Activated CD8-positive, alpha-beta memory T cell treated with anti-CD3 and anti-CD28 coated beads, Interleukin-2, amount 10 ng/mL, durations not matched to agents 7 days and 5 days (primary cell): ENCODE measurements around the gene TRIM24. TPM values are rescaled to one million over a fixed set of nuclear protein-coding genes. Genes with fewer than 3 reads are reported as not detected.
A peak's percentile ranks its signal among the peaks of the same experiment; 100 is the strongest.
"Not testable (repeated sequence)": the region's sequence is repeated elsewhere in the genome, so short reads cannot be mapped to it uniquely, and the experiment has no call there.

Source experiments
- ATAC-seq: fragments of 150-1000 bp; cut with Tn5 transposase; one replicate; pipeline ENCODE4 v1.10.0; 2021; ENCODE audit warnings: moderate library complexity
- CTCF ChIA-PET: fragments of 350-600 bp; sonication (Branson Sonifier 250); formaldehyde crosslinking; loops from one replicate; lab custom pipeline; 2021; ENCODE audit warnings: antibody characterized with exemption; lab: Charles Lee
- DNase-seq: peaks from one replicate; pipeline ENCODE4 v3.0.0-alpha.2; 2020
- H3K27ac Mint-ChIP-seq: one replicate; pipeline ENCODE4 v1.8.0; 2021; ENCODE audit warnings: mild to moderate bottlenecking, mixed read lengths
- H3K27me3 Mint-ChIP-seq: one replicate; pipeline ENCODE4 v1.8.0; 2021; ENCODE audit warnings: mixed read lengths
- H3K36me3 Mint-ChIP-seq: one replicate; pipeline ENCODE4 v1.8.0; 2021; ENCODE audit warnings: mild to moderate bottlenecking, mixed read lengths
- H3K4me1 Mint-ChIP-seq: one replicate; pipeline ENCODE4 v1.8.0; 2021; ENCODE audit warnings: mixed read lengths
- H3K4me3 Mint-ChIP-seq: one replicate; pipeline ENCODE4 v1.8.0; 2021; ENCODE audit warnings: mild to moderate bottlenecking, moderate library complexity, mixed read lengths
- H3K9me3 Mint-ChIP-seq: one replicate; pipeline ENCODE4 v1.8.0; 2022; ENCODE audit warnings: low read depth, mixed read lengths
- total RNA-seq, 2 experiments: library from RNA; stranded (reverse); gene quantifications; one replicate each; pipeline ENCODE4 v1.2.3, GENCODE V29; 2021

TRIM24 gene
- 10 to 100 TPM; 17.7 to 20.2 TPM for total RNA-seq

DNA sequence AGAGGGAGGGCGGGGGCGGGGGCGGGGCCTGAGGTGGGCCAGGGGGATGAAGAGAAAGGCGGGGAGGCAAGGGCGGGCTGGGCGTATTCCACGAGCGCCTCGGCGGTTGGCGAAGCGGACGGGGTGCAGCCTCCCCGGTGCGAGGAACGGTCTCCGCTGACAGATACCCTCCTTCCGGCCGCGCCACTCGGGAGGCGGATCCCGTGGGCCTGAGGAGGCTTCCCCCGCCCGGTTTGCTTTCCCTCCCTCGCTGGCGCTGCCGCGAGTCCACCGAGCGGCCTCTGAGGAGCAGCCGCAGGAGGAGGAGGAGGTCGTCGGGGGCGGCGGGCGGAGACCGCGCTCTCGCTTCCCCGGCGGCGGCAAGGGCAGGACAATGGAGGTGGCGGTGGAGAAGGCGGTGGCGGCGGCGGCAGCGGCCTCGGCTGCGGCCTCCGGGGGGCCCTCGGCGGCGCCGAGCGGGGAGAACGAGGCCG is at the start of gene TRIM24:
Gene TRIM24 (plus strand): TSS at position 84 of the 473 bp plus-strand sequence. CDS start 290 bp downstream, at position 374.
- ATAC-seq: peak; percentile 86
- Mint-ChIP-seq H3K9me3 (no peaks in the 10 kb centered on the region), H3K36me3 (peaks cover 12% of the 10 kb centered on the region), H3K4me1 (peaks cover 29% of the 10 kb centered on the region), H3K27ac (peak within 1 kb of the TSS; percentile 94), H3K4me3 (peak within 1 kb of the TSS; percentile 89), H3K27me3 (peaks cover 2% of the 10 kb centered on the region)
- CTCF ChIA-PET: interaction anchor here (1.0 to 2.6 kb wide), 2 partner anchors 278 to 405 kb away, joined by 4 to 8 read pairs; no protein-coding TSS in a partner anchor
- DNase-seq: no peak

DNA sequence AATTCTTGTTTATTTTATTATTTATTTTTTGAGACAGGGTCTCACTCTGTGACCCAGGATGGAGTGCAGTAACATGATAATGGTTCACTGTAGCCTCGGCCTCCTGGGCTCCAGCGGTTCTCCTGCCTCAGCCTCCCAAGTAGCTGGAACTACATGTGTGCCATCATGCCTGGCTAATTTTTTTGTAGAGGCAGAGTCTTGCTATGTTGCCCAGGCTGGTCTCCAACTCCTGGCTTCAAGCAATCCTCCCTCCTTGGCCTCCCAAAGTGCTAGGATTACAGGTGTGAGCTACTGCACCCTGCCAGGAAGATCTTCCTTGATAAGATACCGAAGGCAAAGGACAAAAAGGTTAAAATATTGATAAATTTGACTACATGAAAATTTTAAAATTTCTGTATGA is 48.0 kb upstream of the TRIM24 start:
- DNase-seq, H3K36me3 Mint-ChIP-seq, H3K4me3 Mint-ChIP-seq, H3K27ac Mint-ChIP-seq, ATAC-seq, H3K9me3 Mint-ChIP-seq, H3K27me3 Mint-ChIP-seq, CTCF ChIA-PET, H3K4me1 Mint-ChIP-seq: not testable (repeated sequence)

DNA sequence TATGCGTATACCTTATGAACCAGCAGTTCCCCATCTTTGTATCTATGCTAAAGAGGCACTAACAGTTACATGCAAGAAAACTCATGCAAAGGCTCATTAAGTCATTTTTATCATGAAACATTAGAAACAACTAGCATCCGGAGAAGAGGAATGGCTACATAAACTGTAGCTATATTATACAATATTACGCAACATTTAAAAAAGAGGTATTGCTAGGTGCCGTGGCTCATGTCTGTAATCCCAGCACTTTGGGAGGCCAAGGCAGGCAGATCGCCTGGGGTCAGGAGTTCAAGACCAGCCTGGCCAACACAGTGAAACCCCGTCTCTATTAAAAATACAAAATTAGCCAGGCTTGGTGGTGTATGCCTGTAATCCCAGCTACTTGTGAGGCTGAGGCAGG is 47.1 kb upstream of the TRIM24 start:
- not testable (repeated sequence) for H3K4me3 Mint-ChIP-seq, H3K36me3 Mint-ChIP-seq, H3K4me1 Mint-ChIP-seq, H3K27ac Mint-ChIP-seq, H3K27me3 Mint-ChIP-seq, H3K9me3 Mint-ChIP-seq, DNase-seq, ATAC-seq
- CTCF ChIA-PET: interaction anchor here (0.6 kb wide), 1 partner anchor 8 kb away, joined by 3 read pairs; no protein-coding TSS in a partner anchor

DNA sequence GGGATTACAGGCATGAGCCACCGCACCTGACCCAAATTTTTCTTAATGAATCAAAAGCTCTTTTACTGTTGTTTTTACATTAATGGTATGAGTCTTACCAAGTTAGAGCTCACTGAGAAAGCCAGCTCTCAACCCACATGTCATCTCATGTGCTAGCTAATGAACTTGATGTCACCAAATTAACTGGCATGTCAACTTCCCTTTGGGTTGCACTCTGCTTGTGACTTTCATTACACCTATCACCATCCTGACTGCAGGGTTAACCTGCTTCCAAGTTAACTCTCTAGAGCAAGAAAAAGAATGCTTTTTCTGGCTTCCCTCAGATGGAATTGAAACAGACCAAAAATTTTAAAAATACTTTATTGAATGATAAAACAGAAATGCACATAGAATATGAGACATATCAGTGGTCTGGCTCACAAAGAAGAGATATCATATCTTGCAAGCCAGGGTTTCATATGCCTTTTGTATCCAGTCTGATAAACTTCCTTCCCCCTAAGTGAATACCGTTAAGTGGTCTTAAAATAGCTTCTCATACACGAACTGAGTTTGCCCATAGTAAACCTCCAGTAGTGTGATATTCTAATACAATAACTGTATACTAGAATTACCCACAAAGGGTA is 42.9 kb upstream of the TRIM24 start:
- Mint-ChIP-seq H3K9me3 (no peaks in the 10 kb centered on the region), H3K4me1 (no peaks in the 10 kb centered on the region), H3K27me3 (no peaks in the 10 kb centered on the region), H3K36me3 (no peaks in the 10 kb centered on the region), H3K27ac (no peak overlapping the region), H3K4me3 (no peak overlapping the region)
- ATAC-seq (no peak), DNase-seq (no peak)
- CTCF ChIA-PET: no interaction called here

DNA sequence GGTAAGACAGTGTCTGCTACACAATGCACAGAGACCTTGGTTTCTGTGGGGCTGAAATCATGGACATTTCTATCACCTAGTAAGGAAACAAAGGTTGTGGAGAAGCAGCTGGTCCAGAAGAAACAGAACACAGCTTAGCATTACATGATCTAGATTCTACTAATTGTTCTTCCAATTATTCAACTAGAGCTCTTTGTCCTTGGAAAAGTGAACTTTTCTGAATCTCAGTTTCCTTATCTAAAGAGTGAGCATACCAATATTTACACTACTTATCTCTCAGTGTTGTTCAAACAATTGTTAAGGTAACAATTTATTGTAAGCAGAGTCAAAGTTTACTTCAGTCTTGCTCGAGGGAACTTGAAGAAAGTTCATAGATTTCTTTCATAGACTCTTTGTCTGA is 42.3 kb upstream of the TRIM24 start:
- no peak overlapping the region for H3K27ac Mint-ChIP-seq
- CTCF ChIA-PET: no interaction called here
- DNase-seq: no peak
- H3K27me3 Mint-ChIP-seq: no peaks in the 10 kb centered on the region
- no peak for ATAC-seq
- H3K36me3 Mint-ChIP-seq: no peaks in the 10 kb centered on the region
- H3K9me3 Mint-ChIP-seq: no peaks in the 10 kb centered on the region
- no peak overlapping the region for H3K4me3 Mint-ChIP-seq
- no peaks in the 10 kb centered on the region for H3K4me1 Mint-ChIP-seq

DNA sequence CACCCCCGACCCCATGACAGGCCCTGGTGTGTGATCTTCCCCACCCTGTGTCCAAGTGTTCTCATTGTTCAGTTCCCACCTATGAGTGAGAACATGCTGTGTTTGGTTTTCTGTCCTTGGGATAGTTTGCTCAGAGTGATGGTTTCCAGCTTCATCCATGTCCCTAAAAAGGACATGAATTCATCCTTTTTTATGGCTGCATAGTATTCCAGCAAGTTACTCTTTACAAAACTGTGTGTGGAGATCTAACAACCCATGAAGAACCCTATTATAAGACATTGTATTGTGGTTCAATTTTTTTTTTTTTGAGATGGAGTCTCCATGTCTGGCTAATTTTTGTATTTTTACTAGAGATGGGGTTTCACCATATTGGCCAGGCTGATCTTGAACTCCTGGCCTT is 41.7 kb upstream of the TRIM24 start:
- H3K27me3 Mint-ChIP-seq, H3K27ac Mint-ChIP-seq, ATAC-seq, H3K4me3 Mint-ChIP-seq, H3K9me3 Mint-ChIP-seq, H3K4me1 Mint-ChIP-seq, H3K36me3 Mint-ChIP-seq, DNase-seq, CTCF ChIA-PET: not testable (repeated sequence)

DNA sequence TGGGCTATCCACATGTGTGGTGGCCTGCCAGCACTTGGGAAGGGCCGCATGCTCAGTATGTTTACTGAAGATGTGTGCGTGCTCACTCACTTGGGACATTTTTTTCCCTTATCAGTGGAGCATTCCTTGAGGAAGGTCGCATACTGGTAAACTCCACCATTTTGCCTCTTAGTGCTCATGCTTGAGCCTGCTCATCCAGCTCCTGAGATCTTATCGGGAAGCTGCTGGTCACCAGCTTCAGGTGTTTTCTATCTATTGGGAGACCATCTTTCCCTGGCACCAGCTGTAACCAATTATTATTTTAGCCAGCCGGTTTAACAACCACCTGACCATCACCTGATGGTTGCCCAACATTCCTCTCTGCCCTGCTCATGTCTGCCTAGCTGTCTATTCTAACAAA is 35.0 kb upstream of the TRIM24 start:
- ATAC-seq: no peak
- Mint-ChIP-seq H3K27ac (no peak overlapping the region), H3K36me3 (peaks cover 3% of the 10 kb centered on the region), H3K4me1 (no peaks in the 10 kb centered on the region), H3K27me3 (no peaks in the 10 kb centered on the region), H3K9me3 (peaks cover 10% of the 10 kb centered on the region), H3K4me3 (no peak overlapping the region)
- CTCF ChIA-PET: interaction anchor here (1.5 kb wide), 1 partner anchor 12 kb away, joined by 3 read pairs; no protein-coding TSS in a partner anchor
- no peak for DNase-seq

DNA sequence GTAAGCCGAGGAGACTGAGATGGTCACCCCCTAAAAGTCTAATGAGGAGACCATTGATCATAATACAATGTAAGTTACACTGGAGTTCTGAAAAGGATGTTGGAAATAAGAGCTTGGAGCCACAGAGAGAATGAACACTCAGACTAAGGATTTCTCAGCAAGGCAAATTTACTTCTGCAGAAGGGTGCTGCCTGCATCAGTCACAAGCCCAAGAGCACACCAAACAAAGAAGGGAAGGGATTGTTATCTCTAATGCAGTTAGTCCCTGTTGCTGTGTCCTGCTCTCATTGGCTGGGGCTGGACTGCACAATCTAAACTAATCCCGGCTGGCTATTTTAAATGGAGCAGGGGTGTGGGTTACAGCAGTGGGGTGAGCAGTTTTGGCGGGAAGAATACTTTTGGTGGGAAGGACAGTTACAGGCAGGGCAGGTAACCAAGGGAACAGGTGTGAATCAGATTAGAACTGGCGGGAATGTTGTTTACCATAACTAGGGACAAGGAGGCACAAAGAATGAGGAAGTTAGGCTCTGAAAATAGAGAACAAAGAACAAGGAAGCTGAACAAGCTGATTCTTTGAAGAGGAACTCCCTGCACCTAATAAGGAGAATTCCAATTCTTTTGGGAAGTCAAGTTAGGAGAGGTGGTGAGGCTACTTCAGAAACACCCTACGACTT is 30.3 kb upstream of the TRIM24 start:
- CTCF ChIA-PET: no interaction called here
- Mint-ChIP-seq H3K27me3 (no peaks in the 10 kb centered on the region), H3K4me1 (peaks cover 8% of the 10 kb centered on the region), H3K27ac (no peak overlapping the region), H3K9me3 (peaks cover 18% of the 10 kb centered on the region), H3K4me3 (no peak overlapping the region), H3K36me3 (peaks cover 3% of the 10 kb centered on the region)
- no peak for DNase-seq
- ATAC-seq: no peak

DNA sequence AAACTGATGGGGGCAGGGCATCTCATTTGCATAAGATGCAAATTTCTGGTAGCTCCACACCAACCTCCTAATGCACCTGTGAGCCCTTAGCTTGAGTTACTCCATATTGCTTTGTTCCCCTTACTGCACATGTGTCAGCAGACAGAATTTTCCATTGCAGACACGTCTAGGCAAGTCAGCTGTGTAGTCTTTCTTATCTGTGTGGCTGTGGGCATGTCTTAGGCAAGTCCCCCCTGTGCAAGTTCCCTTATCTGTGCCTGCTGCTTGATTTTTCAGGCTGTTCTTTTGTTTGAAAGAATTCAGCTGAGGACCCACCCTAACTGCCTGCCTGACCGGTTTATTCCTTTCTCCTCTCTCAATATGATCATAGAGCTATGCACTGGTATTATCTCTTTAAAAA is 28.5 kb upstream of the TRIM24 start:
- peaks cover 8% of the 10 kb centered on the region for H3K4me1 Mint-ChIP-seq
- CTCF ChIA-PET: no interaction called here
- H3K36me3 Mint-ChIP-seq: peaks cover 3% of the 10 kb centered on the region

DNA sequence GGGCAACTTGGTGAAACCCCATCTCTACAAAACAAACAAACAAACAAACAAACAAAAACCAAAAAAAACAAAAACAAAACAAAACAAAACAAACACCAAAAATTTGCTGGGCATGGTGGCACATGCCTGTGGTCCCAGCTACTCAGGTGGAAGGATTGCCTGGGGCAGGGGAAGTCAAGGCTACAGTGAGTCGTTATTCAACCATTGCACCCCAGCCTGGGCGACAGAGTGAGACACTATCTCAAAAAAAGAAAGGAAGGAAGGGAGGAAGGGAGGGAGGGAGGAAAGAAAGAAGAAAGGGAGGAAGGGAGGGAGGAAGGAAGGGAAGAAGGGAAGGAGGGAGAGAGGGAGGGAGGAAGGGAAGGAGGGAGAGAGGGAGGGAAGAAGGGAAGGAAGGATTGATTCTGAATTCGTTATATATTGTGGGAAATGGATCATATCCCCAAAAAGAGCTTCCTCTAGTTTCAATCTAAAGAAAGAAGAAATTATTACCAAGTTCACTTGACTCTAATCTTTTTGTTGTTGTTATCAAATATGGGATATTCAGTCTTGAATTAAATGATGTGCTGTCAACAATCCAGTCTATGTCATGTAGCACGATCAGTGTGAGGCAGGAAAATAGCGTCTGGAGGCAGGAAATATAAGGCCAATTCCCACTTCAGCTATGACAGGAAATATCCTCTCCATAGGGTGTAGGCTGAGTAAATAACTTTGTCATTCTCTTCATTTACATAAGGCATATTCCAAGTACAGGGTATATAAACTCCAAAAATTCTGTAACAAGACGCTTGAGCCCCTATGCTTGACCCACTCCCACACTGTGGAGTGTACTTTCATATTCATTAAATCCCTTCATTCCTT is 26.2 kb upstream of the TRIM24 start:
- H3K27me3 Mint-ChIP-seq: no peaks in the 10 kb centered on the region
- ATAC-seq (no peak), DNase-seq (no peak)
- peaks cover 2% of the 10 kb centered on the region for H3K36me3 Mint-ChIP-seq
- no peak overlapping the region for H3K4me3 Mint-ChIP-seq
- peaks cover 8% of the 10 kb centered on the region for H3K4me1 Mint-ChIP-seq
- no peak overlapping the region for H3K27ac Mint-ChIP-seq
- peaks cover 15% of the 10 kb centered on the region for H3K9me3 Mint-ChIP-seq
- CTCF ChIA-PET: interaction anchor here (0.7 kb wide), 1 partner anchor 310 kb away, joined by 3 read pairs; no protein-coding TSS in a partner anchor

More for the DNA sequence above, 28.5 kb upstream of the TRIM24 start:
- Mint-ChIP-seq H3K27ac (no peak overlapping the region), H3K27me3 (no peaks in the 10 kb centered on the region), H3K4me3 (no peak overlapping the region), H3K9me3 (peaks cover 18% of the 10 kb centered on the region)
- DNase-seq (no peak), ATAC-seq (no peak)

DNA sequence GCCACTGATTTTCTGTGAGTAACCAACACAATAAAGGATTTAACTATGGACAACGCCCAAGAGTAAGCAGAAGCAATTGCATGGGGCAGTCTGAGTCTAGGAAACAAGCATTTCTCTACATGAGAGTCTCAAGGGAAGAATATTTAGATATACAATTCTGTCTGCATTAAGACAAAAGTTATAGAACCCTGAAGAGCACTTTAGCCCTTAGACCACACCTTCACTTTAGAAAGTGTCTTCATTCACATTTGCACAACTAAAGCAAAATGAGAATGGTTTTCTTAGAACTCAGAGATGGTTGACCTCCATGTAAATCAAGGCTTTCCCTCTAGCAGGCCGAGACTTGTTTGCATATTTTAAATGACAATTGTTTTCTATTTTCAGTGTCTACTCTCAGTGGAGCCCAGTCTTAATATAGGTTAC is 25.5 kb upstream of the TRIM24 start:
- Mint-ChIP-seq H3K4me1 (peaks cover 8% of the 10 kb centered on the region), H3K4me3 (no peak overlapping the region), H3K36me3 (peaks cover 2% of the 10 kb centered on the region), H3K27ac (no peak overlapping the region), H3K9me3 (peaks cover 12% of the 10 kb centered on the region), H3K27me3 (no peaks in the 10 kb centered on the region)
- ATAC-seq (no peak), DNase-seq (no peak)
- CTCF ChIA-PET: no interaction called here

DNA sequence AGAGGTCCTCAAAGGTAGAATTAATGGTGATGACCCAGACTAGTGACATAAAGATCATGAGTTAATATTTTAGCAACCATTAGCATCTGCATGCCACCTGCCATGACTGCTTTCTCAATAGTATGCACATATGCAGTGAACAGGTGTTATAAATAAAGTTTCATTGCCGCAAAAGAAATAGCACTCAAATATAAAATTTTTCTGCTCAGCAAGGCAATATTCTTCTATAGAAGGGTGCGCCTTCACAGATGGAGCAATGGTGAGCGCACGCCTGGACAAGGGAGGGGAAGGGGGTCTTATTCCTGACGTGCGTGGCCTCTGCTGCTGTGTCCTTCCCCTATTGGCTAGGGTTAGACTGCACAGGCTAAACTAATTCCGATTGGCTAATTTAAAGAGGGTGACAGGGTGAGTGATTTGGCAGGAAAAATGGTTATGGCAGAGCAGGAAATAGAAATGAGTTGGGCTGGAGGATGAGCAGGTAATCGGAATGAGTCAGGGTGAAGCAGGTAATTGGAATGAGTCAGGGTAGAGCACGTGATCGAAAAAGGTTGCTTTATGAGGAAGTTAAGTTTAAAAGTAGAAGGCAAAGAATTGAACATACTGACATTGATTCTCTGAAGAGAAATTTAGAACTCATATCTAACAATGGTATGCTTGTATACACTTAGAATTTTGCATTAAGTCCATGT is 24.7 kb upstream of the TRIM24 start:
- no peak overlapping the region for H3K27ac Mint-ChIP-seq
- no peaks in the 10 kb centered on the region for H3K27me3 Mint-ChIP-seq
- peaks cover 8% of the 10 kb centered on the region for H3K4me1 Mint-ChIP-seq
- DNase-seq (no peak), ATAC-seq (no peak)
- CTCF ChIA-PET: no interaction called here
- H3K36me3 Mint-ChIP-seq: no peaks in the 10 kb centered on the region
- no peak overlapping the region for H3K4me3 Mint-ChIP-seq
- peaks cover 4% of the 10 kb centered on the region for H3K9me3 Mint-ChIP-seq

DNA sequence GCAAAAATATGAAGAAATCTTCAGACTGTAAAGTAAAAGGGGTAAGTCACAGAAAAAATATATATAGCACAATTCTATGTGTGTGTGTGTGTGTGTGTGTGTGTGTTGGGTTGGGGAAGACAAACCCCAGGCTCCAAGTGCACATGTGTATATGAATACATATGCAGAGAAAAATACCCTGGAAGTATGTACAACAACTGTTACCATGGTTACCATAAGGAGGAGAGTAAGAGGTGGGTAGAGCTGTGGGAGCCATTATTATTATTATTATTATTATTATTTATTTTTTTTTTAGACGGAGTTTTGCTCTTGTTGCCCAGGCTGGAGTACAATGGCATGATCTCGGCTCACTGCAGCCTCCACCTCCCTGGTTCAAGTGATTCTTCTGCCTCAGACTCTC is 23.7 kb upstream of the TRIM24 start:
- CTCF ChIA-PET: no interaction called here
- no peak for DNase-seq
- H3K36me3 Mint-ChIP-seq: no peaks in the 10 kb centered on the region
- no peak for ATAC-seq
- no peak overlapping the region for H3K4me3 Mint-ChIP-seq
- no peaks in the 10 kb centered on the region for H3K9me3 Mint-ChIP-seq
- H3K27ac Mint-ChIP-seq: no peak overlapping the region
- no peaks in the 10 kb centered on the region for H3K27me3 Mint-ChIP-seq
- H3K4me1 Mint-ChIP-seq: peaks cover 8% of the 10 kb centered on the region
